Stimulated activated CD8-positive, alpha-beta memory T cell treated with anti-CD3 and anti-CD28 coated beads, Interleukin-2, amount 100 ng/mL, for 1 hour (primary cell): ENCODE results near the gene IFNA1.
"Not testable (repeated sequence)": the region's sequence is repeated elsewhere in the genome, so short reads cannot be mapped to it uniquely, and the experiment has no call there.

Experiments
- DNase-seq, 2 donors: peaks; one replicate each; pipeline ENCODE4 v3.0.0-alpha.2; 2020; ENCODE audit warnings: low read depth in 2 of 2

IFNA1 gene

DNA sequence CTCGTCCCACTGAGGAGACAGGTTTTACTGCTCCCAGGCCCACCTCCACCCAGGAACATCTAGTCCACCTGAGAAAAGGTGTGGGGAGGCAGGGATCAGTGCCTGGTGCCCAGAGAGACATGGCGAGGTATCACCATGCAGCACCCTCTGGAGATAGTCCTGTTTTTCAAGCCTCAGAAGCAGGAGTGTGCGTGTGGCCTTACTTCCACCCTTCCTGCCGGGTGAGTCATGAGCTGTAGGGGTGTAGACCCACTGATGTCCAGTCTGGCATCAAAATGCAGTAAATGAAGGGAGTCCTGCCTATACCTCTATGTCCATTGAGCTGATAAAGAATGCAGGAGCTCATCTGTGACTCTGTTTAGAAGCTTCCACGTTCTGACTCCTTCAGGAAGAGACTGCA is 9.1 kb downstream of the IFNA1 start:
- DNase-seq, result not testable (repeated sequence)

- no peak for DNase-seq
These were observed 10.6 kb downstream of the IFNA1 start for GRCh38 chr9:21450733-21451394.

GRCh38 chr9:21452681-21453080 is 12.4 kb downstream of the IFNA1 start:
- DNase-seq, result no peak

DNA sequence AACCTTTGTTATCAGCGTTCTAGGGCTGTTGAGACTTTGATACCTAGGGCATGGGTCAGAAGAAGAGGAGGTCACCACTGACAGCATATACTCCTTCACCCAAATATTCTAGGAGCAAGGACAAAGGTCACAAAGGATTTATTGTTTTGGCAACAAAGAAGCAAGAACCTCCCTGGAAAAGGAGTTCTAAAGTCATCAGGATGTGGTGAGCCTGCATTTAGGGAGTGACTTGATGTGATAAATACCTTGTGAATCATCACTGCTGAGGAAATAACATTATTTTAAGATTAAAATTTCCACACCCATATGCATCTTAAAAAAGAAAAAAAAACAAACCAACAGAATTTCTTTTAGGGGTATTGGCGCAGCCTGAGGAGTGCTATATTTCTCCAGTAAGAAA is 13.9 kb downstream of the IFNA1 start:
- no peak for DNase-seq

DNA sequence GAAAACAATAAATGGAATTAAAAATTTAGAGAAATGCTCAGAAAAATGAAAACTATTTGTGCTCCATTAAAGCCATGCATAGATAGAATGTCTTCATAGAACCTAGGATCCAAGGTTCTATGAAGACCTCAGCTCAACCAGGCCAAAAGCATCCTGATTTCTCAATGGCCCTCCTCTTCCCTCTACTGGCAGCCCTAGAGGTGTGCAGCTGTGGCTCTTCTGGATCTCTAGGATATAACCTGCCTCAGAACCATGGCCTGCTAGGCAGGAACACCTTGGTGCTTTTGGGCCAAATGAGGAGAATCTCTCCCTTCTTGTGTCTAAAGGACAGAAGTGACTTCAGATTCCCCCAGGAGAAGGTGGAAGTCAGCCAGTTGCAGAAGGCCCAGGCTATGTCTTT is 15.1 kb downstream of the IFNA1 start:
- DNase-seq, result no peak

- DNase-seq, result no peak
These were observed 21.1 kb downstream of the IFNA1 start for GRCh38 chr9:21461377-21461776.

DNA sequence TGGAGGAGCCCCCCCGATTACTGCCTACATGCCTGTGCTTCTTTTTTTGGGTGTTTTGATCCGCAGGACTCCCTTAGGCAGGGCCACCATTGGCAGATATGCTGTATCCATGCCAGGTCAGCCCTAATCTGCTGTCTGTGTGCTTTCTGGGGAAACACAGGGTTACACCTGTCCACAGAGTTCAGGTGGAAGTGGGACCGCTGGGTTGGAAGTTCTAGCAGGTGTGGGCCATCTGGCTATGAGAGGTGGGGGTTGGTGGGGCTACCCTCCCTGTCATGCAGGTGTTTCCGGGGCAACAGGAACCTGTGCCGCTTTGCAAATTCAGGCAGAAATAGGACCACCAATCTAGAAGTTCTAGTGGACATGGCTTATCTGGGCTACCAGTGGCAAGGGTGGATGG is 24.9 kb downstream of the IFNA1 start:
- no peak for DNase-seq

DNA sequence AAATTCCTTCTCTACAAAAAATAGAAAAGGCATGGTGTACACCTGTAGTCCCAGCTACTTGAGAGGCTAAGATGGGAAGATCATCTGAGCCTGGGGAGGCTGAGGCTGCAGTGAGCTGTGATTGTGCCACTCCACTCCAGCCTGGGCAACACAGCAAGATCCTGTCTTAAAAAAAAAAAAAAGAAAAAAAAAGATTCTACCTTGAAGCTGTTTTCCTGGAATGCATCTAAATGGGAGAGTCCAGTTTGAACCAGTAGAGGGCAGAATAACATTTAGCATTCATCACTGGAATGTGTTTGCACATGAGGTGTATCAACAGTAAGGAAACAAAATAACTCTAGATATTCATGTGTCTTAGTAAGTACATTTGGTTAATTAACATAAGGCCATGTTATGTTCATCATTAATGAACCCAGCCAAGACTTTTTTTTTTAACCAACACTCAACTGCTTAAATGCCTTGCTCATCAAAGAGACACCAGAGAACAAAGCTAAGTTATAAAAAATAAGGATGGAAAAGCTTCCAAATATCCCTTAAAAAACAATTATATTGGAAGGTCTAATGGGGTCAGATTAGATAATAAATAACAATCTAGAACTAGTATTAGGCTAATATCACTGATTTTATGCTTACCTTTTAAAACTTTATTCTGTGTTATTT is 25.8 kb downstream of the IFNA1 start:
- no peak for DNase-seq

GRCh38 chr9:21470126-21470525 is 29.9 kb downstream of the IFNA1 start:
- DNase-seq, result no peak

- no peak for DNase-seq
These were observed 33.0 kb downstream of the IFNA1 start for GRCh38 chr9:21473236-21473635.

DNA sequence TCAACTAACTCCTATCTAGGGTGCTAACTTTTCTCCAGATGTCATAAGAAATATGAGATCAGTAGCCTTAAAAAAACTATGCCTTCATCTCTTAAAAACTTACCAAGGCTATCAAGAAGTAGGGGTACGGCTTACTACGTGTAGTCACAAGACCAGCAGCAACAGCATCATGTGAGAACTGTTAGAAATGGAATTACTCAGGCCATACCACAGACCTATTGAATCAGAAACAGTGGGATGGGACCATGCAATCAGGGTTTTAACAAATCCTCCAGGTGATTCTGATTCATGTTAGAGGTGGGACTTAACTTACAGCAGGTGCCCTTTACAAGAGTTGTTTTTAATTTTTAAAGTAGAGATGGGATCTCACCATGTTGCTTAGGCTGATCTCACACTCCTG is 37.2 kb downstream of the IFNA1 start:
- DNase-seq, result no peak

GRCh38 chr9:21479152-21479702 is 39.0 kb downstream of the IFNA1 start:
- DNase-seq, result no peak

DNA sequence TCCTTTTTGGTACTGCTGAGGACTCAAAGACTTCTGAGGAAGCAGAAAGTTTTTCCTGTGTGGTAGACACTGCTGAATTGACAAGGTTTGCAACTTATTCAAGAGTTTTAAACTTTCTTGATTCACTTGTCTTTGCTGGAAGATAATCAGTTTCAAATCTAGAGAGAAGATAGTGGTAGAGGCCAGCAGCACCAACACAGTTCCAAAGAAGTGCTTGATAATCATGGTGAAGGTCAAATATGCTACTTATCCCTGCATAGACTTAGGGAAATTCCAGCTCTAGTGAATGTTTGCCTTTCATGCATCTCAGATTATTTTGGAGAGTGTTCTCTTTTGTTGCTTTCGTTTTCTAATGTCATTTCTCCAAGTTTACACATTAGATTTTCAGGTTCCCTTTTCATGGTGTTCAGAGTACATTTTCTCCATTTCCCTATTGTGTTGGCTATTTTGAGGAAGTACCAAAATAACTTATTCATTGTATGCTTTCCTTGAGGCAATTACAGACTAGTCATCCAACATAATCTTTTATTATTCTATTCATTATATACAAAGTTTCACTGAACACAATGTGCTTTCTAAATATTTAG is 41.3 kb downstream of the IFNA1 start:
- no peak for DNase-seq

DNA sequence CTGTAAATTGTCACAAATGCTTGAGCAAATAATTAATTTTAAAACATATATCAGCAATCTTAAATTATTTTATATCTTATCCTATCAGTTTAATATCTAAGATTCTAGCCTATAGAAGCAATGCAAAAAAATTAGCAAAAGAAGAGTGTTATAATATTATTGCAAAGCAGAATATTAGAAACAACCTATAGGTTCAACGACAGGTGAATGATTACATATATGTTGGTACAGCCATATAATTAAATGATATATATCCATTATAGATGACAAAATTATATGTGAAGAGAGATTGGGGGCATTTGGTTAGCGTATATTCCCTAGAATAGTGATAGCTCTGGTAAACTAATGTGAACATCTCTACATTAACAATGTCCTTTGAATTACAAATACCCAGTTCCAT is 42.0 kb downstream of the IFNA1 start, which contains the start of gene IFNE:
Gene IFNE, minus strand, starts transcription at position 101 of the 400 bp plus-strand sequence. CDS start 619 bp downstream, outside the sequence.
- no peak for DNase-seq
